Neural cell (in vitro differentiated cells): Measurements from ENCODE around the gene LSM3.

Experiments
- POLR2AphosphoS5 ChIP-seq: IDR thresholded peaks from 2 replicates; pipeline ENCODE4 v1.6.1; 2012
- TAF1 ChIP-seq: IDR thresholded peaks from 2 replicates; pipeline ENCODE4 v1.6.1; 2012; ENCODE audit warnings: low read depth
- TF ChIP-seq, protein P1 (sequence below): fragments of 450-650 bp; IDR thresholded peaks from 2 replicates; pipeline ENCODE4 v1.5.1; 2014; ENCODE audit warnings: antibody characterized with exemption, mild to moderate bottlenecking, moderate library complexity; ENCODE audit not compliant: poor library complexity, severe bottlenecking

DNA sequence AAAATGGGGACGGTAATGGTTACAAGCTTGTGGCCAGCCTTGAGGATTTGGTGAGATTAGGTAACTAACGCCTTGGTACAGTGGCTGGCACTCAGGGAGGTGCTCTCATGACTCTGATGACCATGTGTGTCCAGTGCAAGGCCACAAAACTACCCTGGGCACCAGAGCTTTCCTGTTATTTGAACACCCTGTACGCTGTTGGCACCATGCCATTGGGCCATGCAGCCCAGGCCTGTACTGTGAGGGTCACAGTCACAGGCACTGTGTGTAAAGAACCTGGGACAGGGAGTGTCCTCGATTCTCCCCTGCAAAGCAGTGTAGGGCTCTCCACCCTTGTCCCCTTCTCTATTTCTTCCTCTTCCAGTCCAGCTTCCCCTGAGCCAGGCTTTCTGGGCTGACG is 47.5 kb upstream of the LSM3 start:
- TF ChIP-seq, protein P1, sequence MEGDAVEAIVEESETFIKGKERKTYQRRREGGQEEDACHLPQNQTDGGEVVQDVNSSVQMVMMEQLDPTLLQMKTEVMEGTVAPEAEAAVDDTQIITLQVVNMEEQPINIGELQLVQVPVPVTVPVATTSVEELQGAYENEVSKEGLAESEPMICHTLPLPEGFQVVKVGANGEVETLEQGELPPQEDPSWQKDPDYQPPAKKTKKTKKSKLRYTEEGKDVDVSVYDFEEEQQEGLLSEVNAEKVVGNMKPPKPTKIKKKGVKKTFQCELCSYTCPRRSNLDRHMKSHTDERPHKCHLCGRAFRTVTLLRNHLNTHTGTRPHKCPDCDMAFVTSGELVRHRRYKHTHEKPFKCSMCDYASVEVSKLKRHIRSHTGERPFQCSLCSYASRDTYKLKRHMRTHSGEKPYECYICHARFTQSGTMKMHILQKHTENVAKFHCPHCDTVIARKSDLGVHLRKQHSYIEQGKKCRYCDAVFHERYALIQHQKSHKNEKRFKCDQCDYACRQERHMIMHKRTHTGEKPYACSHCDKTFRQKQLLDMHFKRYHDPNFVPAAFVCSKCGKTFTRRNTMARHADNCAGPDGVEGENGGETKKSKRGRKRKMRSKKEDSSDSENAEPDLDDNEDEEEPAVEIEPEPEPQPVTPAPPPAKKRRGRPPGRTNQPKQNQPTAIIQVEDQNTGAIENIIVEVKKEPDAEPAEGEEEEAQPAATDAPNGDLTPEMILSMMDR, result no peak
- TF ChIP-seq POLR2AphosphoS5 (no peak), TAF1 (no peak)
